Measurements from ENCODE around the gene FURIN.
A peak's percentile ranks its signal among the peaks of the same experiment; 100 is the strongest.
"Not testable (repeated sequence)": the region's sequence is repeated elsewhere in the genome, so short reads cannot be mapped to it uniquely, and the experiment has no call there.

FURIN gene

GRCh38 chr15:90883976-90884718, 15.8 kb downstream of the FURIN start, which contains the start of gene FES:
Gene FES (plus strand): TSS chr15:90884504. CDS start chr15:90885046, 542 bp downstream.
- DNase-seq, result no peak

- DNase-seq, result no peak
These were observed 16.5 kb downstream of the FURIN start for GRCh38 chr15:90884719-90885431.

DNA sequence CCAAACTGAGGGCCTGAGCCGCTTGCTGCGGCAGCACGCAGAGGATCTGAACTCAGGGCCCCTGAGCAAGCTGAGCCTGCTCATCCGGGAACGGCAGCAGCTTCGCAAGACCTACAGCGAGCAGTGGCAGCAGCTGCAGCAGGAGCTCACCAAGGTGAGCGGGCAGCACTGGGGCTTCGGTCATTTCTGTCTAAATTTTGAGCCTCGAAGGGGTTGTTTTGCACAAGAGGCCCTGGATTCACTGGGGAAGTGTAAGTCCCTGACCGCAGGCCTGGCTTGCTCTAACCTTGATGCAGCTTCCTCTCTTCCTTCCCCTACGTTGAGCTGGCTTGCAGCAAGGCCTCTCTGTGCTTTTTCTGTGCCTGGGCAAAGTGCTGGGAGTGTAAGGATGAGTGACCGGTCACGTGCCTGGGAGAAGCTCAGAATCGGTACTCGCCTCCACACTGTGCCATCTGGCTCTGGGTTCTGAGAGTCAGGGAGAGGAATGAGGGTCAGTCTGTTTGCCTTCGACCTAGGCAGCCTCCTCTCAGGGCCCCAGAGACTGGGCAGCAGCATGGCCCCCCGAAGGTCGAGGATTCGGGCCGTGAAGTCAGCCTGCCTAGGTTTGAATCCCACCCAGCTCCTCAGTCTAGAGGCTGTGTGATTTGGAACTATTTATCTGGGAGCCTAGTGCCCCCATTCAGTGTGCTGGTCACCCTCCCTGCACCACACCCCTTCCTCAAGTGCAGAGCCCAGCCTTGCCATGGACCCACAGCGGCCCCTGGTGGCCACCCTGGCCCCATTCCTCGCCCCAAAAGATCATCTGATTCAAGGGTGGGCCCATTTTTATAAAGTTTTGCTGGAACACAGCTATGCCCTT, 17.3 kb downstream of the FURIN start:
- DNase-seq, result peak; percentile 81

DNA sequence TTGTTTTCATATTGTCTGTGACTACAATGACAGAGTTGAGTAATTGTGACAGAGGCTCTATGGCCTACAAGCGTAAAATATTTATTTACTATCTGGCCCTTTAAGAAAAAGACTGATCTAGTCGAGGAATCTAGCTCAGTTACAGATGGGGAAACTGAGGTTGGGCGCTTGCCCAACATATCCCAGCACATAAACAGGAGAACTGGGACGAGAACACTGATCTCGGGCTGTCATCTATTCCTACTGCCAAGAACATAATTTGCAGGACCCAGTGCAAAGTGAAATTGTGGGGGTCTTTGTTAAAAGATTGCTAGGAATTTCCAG, 17.9 kb downstream of the FURIN start:
- DNase-seq, result no peak

- no peak for DNase-seq
These were observed 18.7 kb downstream of the FURIN start for GRCh38 chr15:90887037-90887481.

- no peak for DNase-seq
These were observed 20.9 kb downstream of the FURIN start for GRCh38 chr15:90889313-90889730.

DNA sequence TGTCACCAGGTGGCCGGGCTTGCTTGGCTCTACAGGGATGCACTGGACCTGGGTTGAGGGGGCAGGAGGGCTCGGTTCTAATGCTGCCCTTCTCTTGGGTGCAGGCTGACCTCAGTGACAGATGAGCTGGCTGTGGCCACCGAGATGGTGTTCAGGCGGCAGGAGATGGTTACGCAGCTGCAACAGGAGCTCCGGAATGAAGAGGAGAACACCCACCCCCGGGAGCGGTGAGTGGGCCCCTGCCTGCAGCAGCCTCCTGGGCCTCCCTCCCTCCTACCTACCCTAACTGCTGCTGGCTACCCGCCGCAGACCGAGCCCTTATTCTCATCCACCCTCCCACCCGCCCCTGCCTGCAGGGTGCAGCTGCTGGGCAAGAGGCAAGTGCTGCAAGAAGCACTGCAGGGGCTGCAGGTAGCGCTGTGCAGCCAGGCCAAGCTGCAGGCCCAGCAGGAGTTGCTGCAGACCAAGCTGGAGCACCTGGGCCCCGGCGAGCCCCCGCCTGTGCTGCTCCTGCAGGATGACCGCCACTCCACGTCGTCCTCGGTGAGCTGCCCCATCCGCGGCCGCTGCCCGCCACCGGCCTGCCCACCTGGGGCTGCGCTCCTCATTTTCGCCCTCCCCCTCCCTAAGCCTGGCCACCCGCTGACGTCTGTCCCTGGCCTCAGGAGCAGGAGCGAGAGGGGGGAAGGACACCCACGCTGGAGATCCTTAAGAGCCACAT, 21.5 kb downstream of the FURIN start:
- no peak for DNase-seq

DNA sequence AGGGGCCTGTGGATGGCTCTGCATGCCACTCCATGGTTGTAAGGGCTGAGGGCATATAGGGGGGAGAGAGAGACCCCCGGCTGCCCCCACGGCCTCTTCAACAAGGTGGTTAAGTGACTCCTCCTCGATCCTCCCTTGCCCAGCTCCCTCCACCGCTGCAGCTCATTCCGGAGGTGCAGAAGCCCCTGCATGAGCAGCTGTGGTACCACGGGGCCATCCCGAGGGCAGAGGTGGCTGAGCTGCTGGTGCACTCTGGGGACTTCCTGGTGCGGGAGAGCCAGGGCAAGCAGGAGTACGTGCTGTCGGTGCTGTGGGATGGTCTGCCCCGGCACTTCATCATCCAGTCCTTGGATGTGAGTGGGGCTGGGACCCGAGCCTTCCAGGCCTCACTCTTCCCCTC, 22.5 kb downstream of the FURIN start:
- no peak for DNase-seq

DNA sequence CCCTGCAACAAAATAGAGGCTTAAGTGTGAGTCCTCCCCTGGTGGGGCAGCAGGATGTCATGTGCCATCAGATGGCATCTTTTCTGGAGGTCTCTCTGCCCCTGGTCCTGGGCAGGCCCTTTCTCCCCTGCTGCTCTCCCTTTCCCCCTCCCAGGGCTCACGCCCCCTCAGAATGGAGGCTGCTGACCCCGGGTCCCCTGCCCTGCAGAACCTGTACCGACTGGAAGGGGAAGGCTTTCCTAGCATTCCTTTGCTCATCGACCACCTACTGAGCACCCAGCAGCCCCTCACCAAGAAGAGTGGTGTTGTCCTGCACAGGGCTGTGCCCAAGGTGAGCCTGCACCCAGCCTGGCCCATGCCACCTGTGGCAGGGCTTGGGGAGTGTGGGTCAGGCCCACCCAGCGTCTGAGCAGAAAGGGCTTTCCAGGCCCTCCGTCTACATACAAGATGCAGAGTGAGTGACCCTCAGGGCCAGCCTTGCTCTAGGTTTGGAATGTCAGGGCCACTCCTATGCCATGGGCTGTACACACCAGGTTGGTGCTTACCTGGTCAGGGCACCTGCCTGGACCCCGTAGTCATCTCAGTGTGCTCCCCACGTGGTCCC, 23.1 kb downstream of the FURIN start:
- no peak for DNase-seq

- no peak for DNase-seq
These were observed 23.6 kb downstream of the FURIN start for GRCh38 chr15:90892023-90892422.

GRCh38 chr15:90892498-90893174, 24.2 kb downstream of the FURIN start:
- no peak for DNase-seq

- no peak for DNase-seq
These were observed 25.0 kb downstream of the FURIN start for GRCh38 chr15:90893175-90894090.

- no peak for DNase-seq
These were observed 27.3 kb downstream of the FURIN start for GRCh38 chr15:90895571-90896117.

GRCh38 chr15:90897131-90897655, 28.8 kb downstream of the FURIN start:
- not testable (repeated sequence) for DNase-seq

DNA sequence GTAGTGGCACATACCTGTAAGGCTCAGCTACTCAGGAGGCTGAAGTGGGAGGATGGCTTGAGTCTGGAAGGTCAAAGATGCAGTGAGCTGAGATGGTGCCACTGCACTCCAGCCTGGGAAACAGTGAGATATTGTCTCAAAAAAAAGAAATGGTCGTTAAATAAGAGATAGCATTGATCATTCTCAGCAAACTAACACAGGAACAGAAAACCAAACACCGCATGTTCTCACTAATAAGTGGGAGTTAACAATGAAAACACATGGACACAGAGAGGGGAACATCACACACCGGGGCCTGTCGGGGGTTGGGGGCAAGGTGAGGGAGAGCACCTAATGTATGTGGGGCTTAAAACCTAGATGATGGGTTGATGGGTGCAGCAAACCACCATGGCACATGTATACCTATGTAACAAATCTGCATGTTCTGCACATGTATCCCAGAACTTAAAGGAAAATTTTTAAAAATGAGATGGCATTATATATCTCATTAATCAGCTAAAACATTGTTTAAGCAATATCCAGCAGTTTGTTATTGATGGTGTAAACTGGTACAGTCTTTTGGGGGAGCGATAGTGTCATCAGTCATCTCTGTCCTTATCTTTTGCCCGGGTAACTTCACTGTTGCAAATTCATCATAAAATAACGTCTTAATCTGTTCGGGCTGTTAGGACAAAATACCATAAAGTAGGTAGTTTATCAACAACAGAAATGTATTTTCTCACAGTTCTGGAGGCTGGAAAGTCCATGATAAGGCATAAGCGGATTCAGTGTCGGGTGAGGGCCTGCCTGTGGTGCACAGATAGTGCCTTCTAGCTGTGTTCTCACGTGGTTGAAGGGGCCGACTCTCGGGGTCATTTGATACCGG, 33.0 kb downstream of the FURIN start:
- no peak for DNase-seq

GRCh38 chr15:90902040-90902839, 33.9 kb downstream of the FURIN start:
- peak; percentile 76 for DNase-seq

DNA sequence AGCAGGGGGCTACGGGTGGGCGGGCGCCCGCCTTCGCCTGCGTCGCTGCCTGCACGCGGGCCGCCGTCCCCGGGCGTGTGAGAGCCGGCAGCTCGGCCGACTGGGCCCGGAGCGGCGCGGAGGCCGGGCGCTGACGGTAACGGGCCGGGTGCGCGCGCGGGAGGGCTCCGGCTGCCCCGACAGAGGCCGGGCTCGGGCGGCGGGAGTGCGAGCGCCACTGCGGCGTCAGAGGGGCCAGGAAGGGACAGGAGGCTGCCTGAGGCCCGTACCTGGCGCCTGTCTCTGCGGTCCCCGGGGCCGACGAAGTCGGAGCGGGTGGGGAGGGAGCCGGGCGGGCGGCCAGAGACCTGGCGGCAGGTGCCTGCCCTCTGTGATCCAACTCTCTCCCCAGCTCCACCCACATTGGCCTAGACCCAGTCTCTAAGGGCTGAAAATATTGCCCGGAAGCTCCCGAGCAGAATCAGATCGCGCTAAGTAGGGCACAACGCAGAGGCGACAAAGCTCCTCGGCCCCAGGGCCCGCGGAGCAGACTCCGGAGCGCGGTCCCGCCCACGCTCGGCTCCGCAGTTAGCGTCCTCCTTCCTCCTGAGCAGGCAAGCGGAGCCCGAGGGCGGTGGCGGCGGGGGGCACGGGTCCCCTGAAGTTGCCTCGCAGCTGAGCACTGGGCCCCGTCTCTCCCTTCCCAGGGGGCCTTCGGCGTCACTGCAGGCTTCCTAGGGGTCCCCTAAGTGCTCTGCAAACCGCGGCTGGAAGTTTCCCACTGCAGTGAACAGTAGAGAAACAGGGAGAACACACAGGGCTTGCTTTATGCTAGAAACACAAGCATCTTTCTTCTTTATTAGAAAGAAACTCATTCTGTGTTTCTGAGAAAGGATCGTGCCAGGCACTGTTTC, 34.7 kb downstream of the FURIN start, which contains the start of gene MAN2A2:
TSS of gene MAN2A2 (plus strand) at position 463 of the 893 bp plus-strand sequence. CDS start 906 bp downstream, outside the sequence.
- peak; percentile 75 for DNase-seq

All from CD4-positive, alpha-beta T cell treated with Interleukin-17A for 1 hour (primary cell).